Stomach (tissue), 9 donors: ENCODE data around the gene SRSF3. TPM values are rescaled to one million over a fixed set of nuclear protein-coding genes. Genes with fewer than 3 reads are reported as not detected.
A peak's percentile ranks its signal among the peaks of the same experiment; 100 is the strongest.
"Not testable (repeated sequence)": the region's sequence is repeated elsewhere in the genome, so short reads cannot be mapped to it uniquely, and the experiment has no call there.

Experiments
- DNase-seq, 2 donors: peaks; one replicate each; pipeline versions ENCODE4 v3.0.0 to v3.0.0-alpha.2; 2013 to 2019
- H3K27ac ChIP-seq, 5 donors: fragments of 200-600 bp in 4 of 5; sonication (generic) in 4 of 5; one replicate each; pipeline ENCODE4 v1.5.1; 2013 to 2019; ENCODE audit warnings: mild to moderate bottlenecking in 1 of 5, moderate library complexity in 1 of 5
- H3K27me3 ChIP-seq, 3 donors: fragments of 200-600 bp; sonication (generic); one replicate each; pipeline ENCODE4 v1.5.1; 2017 to 2019; ENCODE audit warnings: mixed run types in 1 of 3
- H3K36me3 ChIP-seq, 4 donors: fragments of 200-600 bp; sonication (generic); 1 replicate in 3 of 4; 2 replicates in 1 of 4; pipeline ENCODE4 v1.5.1; 2016 to 2019
- H3K4me1 ChIP-seq, 4 donors: fragments of 200-600 bp; sonication (generic); one replicate each; pipeline ENCODE4 v1.5.1; 2016 to 2019
- H3K4me3 ChIP-seq, 4 donors: fragments of 200-600 bp; sonication (generic) in 3 of 4; one replicate each; pipeline ENCODE4 v1.5.1; 2016 to 2019; ENCODE audit warnings: mild to moderate bottlenecking in 1 of 4
- H3K9me3 ChIP-seq, 4 donors: fragments of 200-600 bp; sonication (generic); one replicate each; pipeline ENCODE4 v1.5.1; 2016 to 2019
- CTCF ChIP-seq, 7 experiments: fragments of 450-650 bp in 4 of 7; fragments of 200-600 bp in 3 of 7; sonication (generic) in 3 of 7; IDR thresholded peaks; one replicate each; pipeline ENCODE4 v1.5.1; 2016 to 2019; ENCODE audit warnings: antibody characterized with exemption in 7 of 7, control low read depth in 2 of 7, mild to moderate bottlenecking in 1 of 7
- EP300 ChIP-seq: sonication (generic); formaldehyde crosslinking; IDR thresholded peaks from one replicate; pipeline ENCODE4 v1.6.1; 2017; ENCODE audit warnings: antibody characterized with exemption
- POLR2A ChIP-seq, 4 donors: fragments of 450-650 bp; IDR thresholded peaks; one replicate each; pipeline ENCODE4 v1.6.1; 2016; ENCODE audit warnings: antibody characterized with exemption in 4 of 4, control low read depth in 2 of 4, mild to moderate bottlenecking in 1 of 4, moderate library complexity in 1 of 4
- POLR2AphosphoS5 ChIP-seq, 3 donors: sonication (generic); formaldehyde crosslinking; IDR thresholded peaks; one replicate each; pipeline ENCODE4 v1.6.1; 2016; ENCODE audit warnings: antibody characterized with exemption in 3 of 3
- WGBS, 5 donors: extraction: QIAGEN DNeasy Blood & Tissue Kit in 3 of 5; methylation state at CpG; one replicate each; pipeline versions ENCODE4 v1.1.5 to v1.1.7; 2013 to 2018; 5-methylcytosine and 5-hydroxymethylcytosine counted together
- intact Hi-C: fragments of 100-400 bp; cut with DNase I; formaldehyde crosslinking; loops from one replicate; pipeline ENCODE4 v1.15.1; 2023; ENCODE audit warnings: low total_unique reads
- polyA plus RNA-seq, 3 donors: library from polyadenylated mRNA; stranded (reverse); fragments of 200-250 nt; gene quantifications; one replicate each; pipeline ENCODE4 v1.2.3, GENCODE V29; 2013
- total RNA-seq, 5 donors: library from RNA; depleted of rRNA; stranded (reverse); fragments of >200 nt; gene quantifications; one replicate each; pipeline versions ENCODE4 v1.1.0 to v1.2.3, GENCODE V29; 2014 to 2016
- donor health status: healthy with polysubstance abuse.
- donor health status: Bipolar disorder and iron deficiency.
- donor health status: healthy.

Gene SRSF3
- total and polyA plus RNA-seq, 8 donors = 77.2 to 250 (median 146) TPM

DNA sequence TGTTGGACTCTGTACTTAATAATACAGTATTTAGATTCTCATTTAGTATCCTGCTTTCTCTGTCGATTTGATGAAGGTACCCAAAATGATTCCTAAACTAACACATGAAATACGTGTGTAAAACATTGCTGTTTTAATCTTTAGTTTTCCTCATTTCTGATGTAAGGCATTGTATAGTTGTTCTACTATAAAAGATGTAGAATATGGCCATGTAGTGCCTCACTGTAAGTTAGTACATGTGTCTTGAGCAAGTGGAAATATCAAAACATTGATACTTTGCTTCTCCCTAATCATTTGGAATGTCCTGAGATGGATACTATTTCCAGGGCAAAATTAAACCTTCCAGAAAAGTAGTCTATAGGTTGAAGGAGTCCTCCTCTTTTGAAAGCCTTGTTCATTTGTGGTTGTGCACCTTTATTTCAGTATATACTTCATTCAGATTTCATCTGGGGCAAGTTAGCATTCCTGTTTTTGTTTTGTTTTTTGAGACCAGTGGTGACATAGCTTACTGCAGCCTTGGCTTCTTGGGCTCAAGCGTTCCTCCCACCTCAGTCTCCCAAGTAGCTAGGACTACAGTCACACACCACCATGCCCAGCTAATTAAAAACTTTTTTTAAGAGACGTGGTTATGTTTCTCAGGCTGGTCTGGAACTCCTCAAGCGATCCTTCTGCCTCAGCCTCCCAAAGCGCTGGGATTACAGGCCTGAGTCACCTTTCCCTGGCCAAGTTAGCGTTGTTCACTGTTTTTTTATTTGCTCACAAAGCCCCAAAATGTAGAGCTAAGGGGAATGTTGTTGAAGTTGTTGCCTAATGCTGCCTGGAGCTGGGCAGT lies 11.6 kb downstream of the SRSF3 start:
- 68 to 72% (median 70%) methylated on average over 7 of the region's 7 CpGs for WGBS, 5 donors
- DNase-seq = no peak
- Histone ChIP-seq H3K4me3 (no peak overlapping the region), H3K27ac (peak overlapping the region in 4 of 5 donors; percentile 48 to 68 (median 62)), H3K9me3 (no peaks in the 10 kb centered on the region), H3K27me3 (no peaks in the 10 kb centered on the region), H3K4me1 (peaks cover 69 to 99% (median 83%) of the 10 kb centered on the region in 4 donors), H3K36me3 (peaks cover 76 to 99% (median 98%) of the 10 kb centered on the region in 4 donors)
- intact Hi-C loops = no loop called here
- TF ChIP-seq CTCF (IDR thresholded peaks at IDR 0.05) (peak in 1 of 7 experiments; percentile 3), EP300 (no peak)

DNA sequence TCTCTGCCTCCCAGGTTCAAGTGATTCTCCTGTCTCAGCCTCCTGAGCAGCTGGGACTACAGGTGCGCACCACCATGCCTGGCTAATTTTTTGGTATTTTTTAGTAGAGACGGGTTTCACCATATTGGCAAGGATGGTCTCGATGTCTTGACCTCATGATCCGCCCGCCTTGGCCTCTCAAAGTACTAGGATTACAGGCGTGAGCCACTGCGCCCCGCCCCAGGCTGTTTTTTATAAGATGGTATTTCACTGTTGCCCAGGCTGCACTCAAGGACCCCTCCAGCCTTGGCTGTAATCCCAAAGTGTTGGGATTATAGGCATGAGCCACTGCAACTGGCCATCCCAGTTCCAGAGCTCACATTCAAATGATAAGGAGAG lies 13.1 kb downstream of the SRSF3 start:
- WGBS, 5 donors = 35 to 70% (median 38%) methylated on average over 8 of the region's 8 CpGs
- peak overlapping the region; percentile 45 to 69 (median 68) for H3K27ac ChIP-seq
- H3K4me3 ChIP-seq, H3K27me3 ChIP-seq, H3K9me3 ChIP-seq, intact Hi-C loops, DNase-seq: not testable (repeated sequence)
- H3K4me1 ChIP-seq = peaks cover 60 to 86% (median 69%) of the 10 kb centered on the region in 4 donors
- peaks cover 68 to 99% (median 97%) of the 10 kb centered on the region in 4 donors for H3K36me3 ChIP-seq

DNA sequence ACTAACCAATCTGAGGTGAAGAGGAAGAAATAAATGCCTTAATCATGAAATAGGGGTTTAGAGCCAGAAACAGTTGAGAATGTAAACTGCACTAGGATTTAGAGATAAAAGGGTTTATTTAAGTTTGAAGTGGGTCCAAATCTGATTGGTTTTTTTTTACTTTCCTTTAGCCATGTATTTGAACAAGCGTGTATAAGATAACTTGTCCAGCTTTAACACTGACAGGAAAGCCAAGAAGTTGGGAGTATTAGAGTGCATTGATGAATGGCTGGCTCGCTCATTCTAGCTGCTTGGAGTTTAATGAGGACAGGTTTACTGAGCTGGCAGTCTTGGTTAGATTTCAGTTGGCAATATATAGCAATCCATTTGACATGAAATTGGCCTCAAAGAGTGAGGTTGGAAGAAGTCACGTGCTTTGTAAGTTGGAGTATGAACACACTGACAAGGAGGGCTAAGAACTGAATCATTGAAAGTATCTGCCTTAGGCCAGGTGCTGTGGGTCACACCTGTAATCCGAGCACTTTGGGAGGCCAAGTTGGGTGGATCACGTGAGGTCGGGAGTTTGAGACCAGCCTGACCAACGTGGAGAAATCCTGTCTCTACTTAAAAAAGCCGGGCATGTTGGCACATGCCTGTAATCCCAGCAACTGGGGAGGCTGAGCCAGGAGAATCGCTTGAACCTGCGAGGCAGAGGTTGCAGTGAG lies 13.7 kb downstream of the SRSF3 start:
- peak overlapping the region; percentile 45 to 68 (median 57) for H3K27ac ChIP-seq
- intact Hi-C loops = no loop called here
- no peaks in the 10 kb centered on the region for H3K27me3 ChIP-seq
- no peaks in the 10 kb centered on the region for H3K9me3 ChIP-seq
- WGBS, 5 donors = 28 to 50% (median 34%) methylated on average over 10 of the region's 10 CpGs
- no peak overlapping the region for H3K4me3 ChIP-seq
- DNase-seq = peak; percentile 47 to 57
- H3K36me3 ChIP-seq = peaks cover 68 to 99% (median 97%) of the 10 kb centered on the region in 4 donors
- H3K4me1 ChIP-seq = peaks cover 57 to 80% (median 65%) of the 10 kb centered on the region in 4 donors
- TF ChIP-seq POLR2AphosphoS5 (IDR thresholded peaks at IDR 0.05) (peak in 2 of 3 donors; percentile 4 to 46), CTCF (IDR thresholded peaks at IDR 0.05) (no peak)

GRCh38 chr6:36608788-36609563 lies 14.8 kb downstream of the SRSF3 start:
- H3K9me3 ChIP-seq = no peaks in the 10 kb centered on the region
- H3K27ac ChIP-seq = peak overlapping the region; percentile 45 to 68 (median 64)
- peak in 1 of 3 donors; percentile 13 for TF ChIP-seq POLR2AphosphoS5 (IDR thresholded peaks at IDR 0.05)
- TF ChIP-seq EP300 = no peak
- H3K4me3 ChIP-seq = no peak overlapping the region
- peaks cover 47 to 73% (median 56%) of the 10 kb centered on the region in 4 donors for H3K4me1 ChIP-seq
- no peaks in the 10 kb centered on the region for H3K27me3 ChIP-seq
- intact Hi-C loops = no loop called here
- WGBS, 5 donors = 13 to 39% (median 27%) methylated on average over 5 of the region's 5 CpGs
- H3K36me3 ChIP-seq = peaks cover 59 to 98% (median 93%) of the 10 kb centered on the region in 4 donors
- peak in 1 of 2 donors; percentile 60 for DNase-seq

- Histone ChIP-seq H3K9me3 (no peaks in the 10 kb centered on the region), H3K4me1 (peaks cover 41 to 73% (median 50%) of the 10 kb centered on the region in 4 donors), H3K27ac (peak overlapping the region; percentile 45 to 68 (median 64)), H3K27me3 (no peaks in the 10 kb centered on the region), H3K4me3 (no peak overlapping the region), H3K36me3 (peaks cover 53 to 97% (median 87%) of the 10 kb centered on the region in 4 donors)
- intact Hi-C loops = no loop called here
- no peak for DNase-seq
- TF ChIP-seq POLR2A (IDR thresholded peaks at IDR 0.05) (no peak), EP300 (no peak), POLR2AphosphoS5 (IDR thresholded peaks at IDR 0.05) (no peak), CTCF (IDR thresholded peaks at IDR 0.05) (no peak)
- 82 to 91% (median 88%) methylated on average over 3 of the region's 3 CpGs for WGBS, 5 donors
These were observed 15.4 kb downstream of the SRSF3 start for GRCh38 chr6:36609582-36609981.
